HepG2 (cell line): ENCODE results near the gene KIF2C. TPM values are rescaled to one million over a fixed set of nuclear protein-coding genes. Genes with fewer than 3 reads are reported as not detected.
A peak's percentile ranks its signal among the peaks of the same experiment; 100 is the strongest.

Experiments used
- AKAP8 ChIP-seq: sonication (generic); formaldehyde crosslinking; IDR thresholded peaks from 2 replicates; pipeline ENCODE4 v1.5.1; 2020; ENCODE audit warnings: mild to moderate bottlenecking, missing genetic modification reagents
- CSRNP1 ChIP-seq: sonication (generic); formaldehyde crosslinking; IDR thresholded peaks from 2 replicates; pipeline ENCODE4 v1.8.1; 2023; ENCODE audit warnings: mild to moderate bottlenecking, missing genetic modification reagents
- EP300 ChIP-seq, 3 experiments: sonication (generic) in 1 of 3; formaldehyde crosslinking in 1 of 3; IDR thresholded peaks; 2 replicates each; pipeline versions ENCODE4 v1.5.1 to v1.6.1; 2011 to 2020; ENCODE audit warnings: low read depth in 2 of 3, low read length in 2 of 3, borderline replicate concordance in 1 of 3, improper control_type of control experiment in 1 of 3, mild to moderate bottlenecking in 1 of 3, missing genetic modification reagents in 1 of 3, moderate library complexity in 1 of 3
- ETV5 ChIP-seq: IDR thresholded peaks from 2 replicates; pipeline ENCODE4 v1.6.1; 2018; ENCODE audit warnings: missing biosample characterization, missing genetic modification reagents, inconsistent platforms, borderline replicate concordance
- HNF4A ChIP-seq: sonication (generic); formaldehyde crosslinking; IDR thresholded peaks from 2 replicates; pipeline ENCODE4 v1.4.0; 2020; ENCODE audit warnings: missing genetic modification reagents
- MIXL1 ChIP-seq: IDR thresholded peaks from 2 replicates; pipeline ENCODE4 v1.6.1; 2016
- MTERF4 ChIP-seq: sonication (generic); formaldehyde crosslinking; IDR thresholded peaks from 2 replicates; pipeline ENCODE4 v1.8.0; 2023; ENCODE audit warnings: mild to moderate bottlenecking, missing genetic modification reagents
- NPAS2 ChIP-seq: sonication (generic); formaldehyde crosslinking; IDR thresholded peaks from 2 replicates; pipeline ENCODE4 v1.8.0; 2022; ENCODE audit warnings: mild to moderate bottlenecking, missing genetic modification reagents, borderline replicate concordance
- ONECUT2 ChIP-seq: sonication (generic); formaldehyde crosslinking; IDR thresholded peaks from 2 replicates; pipeline ENCODE4 v1.4.0; 2020; ENCODE audit warnings: missing genetic modification reagents
- PHF20 ChIP-seq: sonication (generic); formaldehyde crosslinking; IDR thresholded peaks from 2 replicates; pipeline ENCODE4 v1.5.0; 2020; ENCODE audit warnings: mild to moderate bottlenecking, missing genetic modification reagents
- PRDM15 ChIP-seq: sonication (generic); formaldehyde crosslinking; IDR thresholded peaks from 2 replicates; pipeline ENCODE4 v1.4.0; 2020; ENCODE audit warnings: missing genetic modification reagents
- SMARCE1 ChIP-seq: fragments of 450-650 bp; IDR thresholded peaks from 2 replicates; pipeline ENCODE4 v1.6.1; 2017; ENCODE audit warnings: borderline replicate concordance
- SMC3 ChIP-seq: IDR thresholded peaks from 2 replicates; pipeline ENCODE4 v1.6.1; 2011; ENCODE audit warnings: low read length, improper control_type of control experiment
- TOE1 ChIP-seq: sonication (generic); formaldehyde crosslinking; IDR thresholded peaks from 2 replicates; pipeline ENCODE4 v1.4.0; 2020; ENCODE audit warnings: mild to moderate bottlenecking, missing genetic modification reagents
- TRIM24 ChIP-seq: sonication (generic); formaldehyde crosslinking; IDR thresholded peaks from 2 replicates; pipeline ENCODE4 v1.8.0; 2022; ENCODE audit warnings: mild to moderate bottlenecking, missing genetic modification reagents
- ZBTB7A ChIP-seq: sonication (generic); formaldehyde crosslinking; IDR thresholded peaks from 2 replicates; pipeline ENCODE4 v1.8.0; 2022; ENCODE audit warnings: mild to moderate bottlenecking, missing genetic modification reagents
- ZNF317 ChIP-seq: sonication (generic); formaldehyde crosslinking; IDR thresholded peaks from 2 replicates; pipeline ENCODE4 v1.5.0; 2020; ENCODE audit warnings: mild to moderate bottlenecking, missing genetic modification reagents
- ZNF326 ChIP-seq: sonication (generic); formaldehyde crosslinking; IDR thresholded peaks from 2 replicates; pipeline ENCODE4 v1.4.0; 2020; ENCODE audit warnings: missing genetic modification reagents, borderline replicate concordance
- ZNF382 ChIP-seq: sonication (generic); formaldehyde crosslinking; IDR thresholded peaks from 2 replicates; pipeline ENCODE4 v1.5.0; 2020; ENCODE audit warnings: missing genetic modification reagents, mild to moderate bottlenecking, borderline replicate concordance
- ZNF432 ChIP-seq: sonication (generic); formaldehyde crosslinking; IDR thresholded peaks from 2 replicates; pipeline ENCODE4 v1.5.0; 2020; ENCODE audit warnings: missing genetic modification reagents, mild to moderate bottlenecking, borderline replicate concordance
- ZNF572 ChIP-seq: sonication (generic); formaldehyde crosslinking; IDR thresholded peaks from 2 replicates; pipeline ENCODE4 v1.5.1; 2020; ENCODE audit warnings: mild to moderate bottlenecking, missing genetic modification reagents
- polyA plus RNA-seq, 8 experiments: library from polyadenylated mRNA; depleted of rRNA in 3 of 8; stranded (reverse) in 7 of 8; unstranded in 1 of 8; fragments of >200 nt; fragmentation: Illumina TruSeq in 4 of 8; extraction: Trizol in 4 of 8; gene quantifications; 2 replicates each; pipeline versions ENCODE4 v1.2.1 to v1.2.3, GENCODE V29; 2011 to 2016; ENCODE audit warnings: low read depth in 4 of 8, missing spikeins in 1 of 8, mixed read lengths in 1 of 8; ENCODE audit not compliant: insufficient read depth in 1 of 8
- total RNA-seq, 5 experiments: library from RNA; depleted of rRNA; stranded (reverse); fragments of >200 nt; fragmentation: Illumina TruSeq; extraction: Trizol; gene quantifications; 2 replicates each; pipeline ENCODE4 v1.2.3, GENCODE V29; 2016; ENCODE audit warnings: low read depth in 1 of 5
- TF ChIP-seq, protein P1 (sequence below): sonication (generic); formaldehyde crosslinking; conservative IDR thresholded peaks from 2 replicates; pipeline ENCODE4 v1.4.0; 2020; ENCODE audit warnings: missing genetic modification reagents

KIF2C gene
- total and polyA plus RNA-seq, 2 of the 13 experiments (the other 11 are each of a cell fraction or from before 2014, with no cell fraction given), result 29.7 to 53.7 TPM

GRCh38 chr1:44694863-44695478 lies 44.7 kb upstream of the KIF2C start (continued):
- TF ChIP-seq PRDM15, result no peak
- TF ChIP-seq ZNF326, result no peak
- no peak for TF ChIP-seq ZBTB7A
- TF ChIP-seq SMC3, result 0 out of 2 replicates have a peak, but pooled peaks have one; percentile 17
- TF ChIP-seq AKAP8 (CRISPR knock-in tag), result no peak
- TF ChIP-seq NPAS2 (CRISPR knock-in tag), result no peak
- TF ChIP-seq MIXL1 (CRISPR knock-in tag), result no peak
- no peak for TF ChIP-seq EP300 (IDR thresholded peaks at IDR 0.05; ENCODE audit: low read depth in 2 of 2, low read length in 2 of 2)
- TF ChIP-seq EP300 (CRISPR knock-in tag; IDR thresholded peaks at IDR 0.05; ENCODE audit: borderline replicate concordance), result no peak
- 0 out of 2 replicates have a peak, but pooled peaks have one; percentile 18 for TF ChIP-seq ONECUT2 (CRISPR knock-in tag)
- no peak for TF ChIP-seq MTERF4 (CRISPR knock-in tag)
- TF ChIP-seq PHF20 (CRISPR knock-in tag), result no peak
- TF ChIP-seq SMARCE1, result no peak
- TF ChIP-seq ZNF317 (CRISPR knock-in tag), result 0 out of 2 replicates have a peak, but pooled peaks have one; percentile 17
- no peak for TF ChIP-seq TOE1 (CRISPR knock-in tag)
- no peak for TF ChIP-seq ZNF382 (CRISPR knock-in tag)
- no peak for TF ChIP-seq CSRNP1 (CRISPR knock-in tag)
- TF ChIP-seq TRIM24 (CRISPR knock-in tag), result no peak
- TF ChIP-seq ZNF432 (CRISPR knock-in tag), result no peak
- TF ChIP-seq ETV5, result peak; percentile 24; the same call in 1 of the 2 replicates
- no peak for TF ChIP-seq ZNF572
- TF ChIP-seq, protein P1, sequence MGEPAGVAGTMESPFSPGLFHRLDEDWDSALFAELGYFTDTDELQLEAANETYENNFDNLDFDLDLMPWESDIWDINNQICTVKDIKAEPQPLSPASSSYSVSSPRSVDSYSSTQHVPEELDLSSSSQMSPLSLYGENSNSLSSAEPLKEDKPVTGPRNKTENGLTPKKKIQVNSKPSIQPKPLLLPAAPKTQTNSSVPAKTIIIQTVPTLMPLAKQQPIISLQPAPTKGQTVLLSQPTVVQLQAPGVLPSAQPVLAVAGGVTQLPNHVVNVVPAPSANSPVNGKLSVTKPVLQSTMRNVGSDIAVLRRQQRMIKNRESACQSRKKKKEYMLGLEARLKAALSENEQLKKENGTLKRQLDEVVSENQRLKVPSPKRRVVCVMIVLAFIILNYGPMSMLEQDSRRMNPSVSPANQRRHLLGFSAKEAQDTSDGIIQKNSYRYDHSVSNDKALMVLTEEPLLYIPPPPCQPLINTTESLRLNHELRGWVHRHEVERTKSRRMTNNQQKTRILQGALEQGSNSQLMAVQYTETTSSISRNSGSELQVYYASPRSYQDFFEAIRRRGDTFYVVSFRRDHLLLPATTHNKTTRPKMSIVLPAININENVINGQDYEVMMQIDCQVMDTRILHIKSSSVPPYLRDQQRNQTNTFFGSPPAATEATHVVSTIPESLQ (CRISPR knock-in tag), result no peak
- peak; percentile 48 for TF ChIP-seq HNF4A (CRISPR knock-in tag)
